HCT116 (cell line): Measurements from ENCODE around the gene HTR3A. TPM values are rescaled to one million over a fixed set of nuclear protein-coding genes. Genes with fewer than 3 reads are reported as not detected.

Experiments used
- ATAC-seq: fragments of 200-7000 bp; cut with Tn5 transposase; 2 replicates; pipeline ENCODE4 v1.9.1; 2020; ENCODE audit warnings: mild to moderate bottlenecking, moderate library complexity
- BruUV-seq: library from RNA; stranded (reverse); fragments of 400-500 nt; replicated peaks from 2 replicates; lab custom pipeline; 2021; lab: Mats Ljungman, UMichigan
- CTCF ChIA-PET: fragments of 300-600 bp; sonication (Branson Sonifier 250); formaldehyde crosslinking; loops from one replicate; lab custom pipeline; 2021; ENCODE audit warnings: antibody characterized with exemption; lab: Charles Lee
- POLR2A ChIA-PET: fragments of 300-600, 350-600 bp; sonication (Branson Sonifier 250); formaldehyde crosslinking; loops from one replicate; lab custom pipeline; 2021; ENCODE audit warnings: antibody characterized with exemption; lab: Charles Lee
- RAD21 ChIA-PET, 2 experiments: fragments of 300-600 bp; sonication (Branson Sonifier 250); formaldehyde crosslinking; loops; one replicate each; lab custom pipeline; 2023; ENCODE audit warnings: low total read pairs in 2 of 2; ENCODE audit not compliant: uncharacterized antibody in 2 of 2, unreplicated experiment in 2 of 2, low non-redundant PET in 1 of 2; lab: Charles Lee
- DNase-seq: peaks from one replicate; pipeline ENCODE4 v3.0.0-alpha.2; 2010; ENCODE audit warnings: low read depth, low spot score
- H2AFZ ChIP-seq: fragments of 200-600 bp; shearing (Covaris generic), sonication (generic); 2 replicates; pipeline ENCODE4 v1.6.1; 2017; ENCODE audit warnings: low read depth, mixed run types, mixed read lengths, antibody characterized with exemption, low read length; ENCODE audit not compliant: poor library complexity, severe bottlenecking
- H3K27ac ChIP-seq: 2 replicates; pipeline ENCODE4 v1.5.1; 2012; ENCODE audit warnings: low read depth, low read length
- H3K27me3 ChIP-seq: fragments of 200-600 bp; sonication (generic); 2 replicates; pipeline ENCODE4 v1.6.1; 2016; ENCODE audit warnings: mixed run types, low read length, mixed read lengths; ENCODE audit not compliant: insufficient read depth
- H3K36me3 ChIP-seq, 2 experiments: fragments of 200-500 bp in 1 of 2; fragments of 200-600 bp in 1 of 2; sonication (Bioruptor generic) in 1 of 2; sonication (generic) in 1 of 2; 2 replicates each; pipeline versions ENCODE4 v1.5.1 to v1.6.1; 2014 to 2016; ENCODE audit warnings: low read length in 2 of 2, inconsistent platforms in 1 of 2, mixed read lengths in 1 of 2, mixed run types in 1 of 2; ENCODE audit not compliant: insufficient read depth in 2 of 2, control insufficient read depth in 1 of 2
- H3K4me1 ChIP-seq, 2 experiments: fragments of 200-600 bp in 1 of 2; sonication (generic) in 1 of 2; 2 replicates each; pipeline versions ENCODE4 v1.5.1 to v1.6.1; 2012 to 2017; ENCODE audit warnings: low read length in 2 of 2, inconsistent platforms in 1 of 2, mild to moderate bottlenecking in 1 of 2, mixed read lengths in 1 of 2, mixed run types in 1 of 2, moderate library complexity in 1 of 2; ENCODE audit not compliant: insufficient read depth in 2 of 2, control insufficient read depth in 1 of 2
- H3K4me2 ChIP-seq: fragments of 200-600 bp; sonication (generic); 2 replicates; pipeline ENCODE4 v1.6.1; 2017; ENCODE audit warnings: mixed run types, low read length, mixed read lengths
- H3K4me3 ChIP-seq, 2 experiments: fragments of 200-600 bp in 1 of 2; sonication (generic) in 1 of 2; replicated peaks in 1 of 2; 2 replicates each; pipeline ENCODE4 v1.5.1; 2011 to 2016; ENCODE audit warnings: low read length in 2 of 2, control low read depth in 1 of 2, low read depth in 1 of 2, mild to moderate bottlenecking in 1 of 2, mixed read lengths in 1 of 2, mixed run types in 1 of 2
- H3K79me2 ChIP-seq: fragments of 200-600 bp; sonication (generic); 2 replicates; pipeline ENCODE4 v1.6.1; 2017; ENCODE audit warnings: mild to moderate bottlenecking, mixed run types, low read length, moderate library complexity, mixed read lengths; ENCODE audit not compliant: insufficient read depth
- H3K9ac ChIP-seq: fragments of 200-600 bp; sonication (generic); 2 replicates; pipeline ENCODE4 v1.6.1; 2016; ENCODE audit warnings: low read length, mixed read lengths
- H3K9me2 ChIP-seq: fragments of 200-600 bp; sonication (generic), shearing (Covaris generic); 2 replicates; pipeline ENCODE4 v1.6.1; 2017; ENCODE audit warnings: mixed run types, mild to moderate bottlenecking, moderate library complexity; ENCODE audit not compliant: insufficient read depth
- H3K9me3 ChIP-seq, 2 experiments: fragments of 200-500 bp in 1 of 2; fragments of 200-600 bp in 1 of 2; sonication (Bioruptor generic) in 1 of 2; sonication (generic) in 1 of 2; 2 replicates each; pipeline ENCODE4 v1.6.1; 2014 to 2017; ENCODE audit warnings: low read length in 2 of 2, mixed read lengths in 2 of 2, inconsistent platforms in 1 of 2, low read depth in 1 of 2, mild to moderate bottlenecking in 1 of 2, mixed run types in 1 of 2, moderate library complexity in 1 of 2; ENCODE audit not compliant: control insufficient read depth in 1 of 2, insufficient read depth in 1 of 2
- H4K20me1 ChIP-seq: fragments of 200-600 bp; sonication (generic), shearing (Covaris generic); 2 replicates; pipeline ENCODE4 v1.6.1; 2017; ENCODE audit warnings: mixed run types, mild to moderate bottlenecking, moderate library complexity; ENCODE audit not compliant: insufficient read depth
- CEBPB ChIP-seq: IDR thresholded peaks from 2 replicates; pipeline ENCODE4 v1.6.1; 2012; ENCODE audit warnings: low read depth
- CTCF ChIP-seq, 3 experiments: fragments of 200-600 bp in 1 of 3; sonication (generic) in 1 of 3; IDR thresholded peaks in 2 of 3; conservative IDR thresholded peaks in 1 of 3; 2 replicates each; pipeline ENCODE4 v1.5.1; 2012 to 2017; ENCODE audit warnings: low read depth in 2 of 3, low read length in 2 of 3, antibody characterized with exemption in 1 of 3, borderline replicate concordance in 1 of 3, control low read depth in 1 of 3, mild to moderate bottlenecking in 1 of 3, mixed read lengths in 1 of 3, mixed run types in 1 of 3, moderate library complexity in 1 of 3; ENCODE audit not compliant: insufficient read depth in 1 of 3
- EZH2 ChIP-seq: fragments of 200-600 bp; sonication (generic); IDR thresholded peaks from 2 replicates; pipeline ENCODE4 v1.6.1; 2017; ENCODE audit warnings: antibody characterized with exemption, mixed run types
- FOSL1 ChIP-seq: IDR thresholded peaks from 2 replicates; pipeline ENCODE4 v1.6.1; 2012; ENCODE audit warnings: low read depth
- JUND ChIP-seq: IDR thresholded peaks from 2 replicates; pipeline ENCODE4 v1.6.1; 2012
- MAX ChIP-seq: IDR thresholded peaks from 2 replicates; pipeline ENCODE4 v1.6.1; 2012
- POLR2AphosphoS5 ChIP-seq: IDR thresholded peaks from 2 replicates; pipeline ENCODE4 v1.6.1; 2011; ENCODE audit warnings: mild to moderate bottlenecking, low read depth, low read length, moderate library complexity
- SP1 ChIP-seq: IDR thresholded peaks from 2 replicates; pipeline ENCODE4 v1.6.1; 2012; ENCODE audit warnings: low read depth
- TCF7L2 ChIP-seq: IDR thresholded peaks from 2 replicates; pipeline ENCODE4 v1.7.0; 2011; ENCODE audit warnings: borderline replicate concordance, inconsistent platforms; ENCODE audit not compliant: insufficient read depth, insufficient read length; ENCODE audit errors: extremely low read depth
- YY1 ChIP-seq: IDR thresholded peaks from 2 replicates; pipeline ENCODE4 v1.6.1; 2011; ENCODE audit warnings: low read length, low read depth, moderate library complexity, mild to moderate bottlenecking; ENCODE audit not compliant: insufficient replicate concordance; ENCODE audit errors: extremely low read depth
- ZFX ChIP-seq: fragments of 450-650 bp; IDR thresholded peaks from 2 replicates; pipeline ENCODE4 v1.6.1; 2017
- intact Hi-C: fragments of 100-400 bp; cut with micrococcal nuclease; formaldehyde crosslinking; loops from 2 replicates; pipeline ENCODE4 v1.10.0; 2022
- total RNA-seq: library from RNA; stranded (reverse); gene quantifications from one replicate; pipeline ENCODE4 v1.2.1, GENCODE V29; 2021; ENCODE audit not compliant: unreplicated experiment

The HTR3A gene
- total RNA-seq, 1 experiment from 2014 or later = 0.12 TPM

DNA sequence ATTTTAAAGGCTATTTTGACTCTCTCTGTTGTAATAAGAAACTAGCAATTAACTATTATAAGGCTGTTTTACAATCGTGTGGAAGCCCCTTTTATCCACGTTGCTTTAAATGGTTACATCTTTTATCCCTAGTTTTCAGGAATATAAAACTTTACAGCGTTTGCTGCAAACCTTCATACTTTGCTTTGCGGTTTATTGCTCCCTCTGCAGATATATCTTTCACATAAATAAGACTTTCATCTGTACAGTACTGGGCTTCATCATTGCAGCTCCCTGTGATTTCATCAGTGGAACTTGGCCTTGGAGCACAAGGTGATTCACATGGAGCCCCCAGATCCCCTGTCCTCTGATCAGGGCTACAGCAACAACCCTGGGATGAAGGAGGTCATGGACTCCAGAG lies 25.6 kb downstream of the HTR3A start (continued):
- TF ChIP-seq FOSL1 (no peak), MAX (no peak), SP1 (no peak), JUND (no peak)

DNA sequence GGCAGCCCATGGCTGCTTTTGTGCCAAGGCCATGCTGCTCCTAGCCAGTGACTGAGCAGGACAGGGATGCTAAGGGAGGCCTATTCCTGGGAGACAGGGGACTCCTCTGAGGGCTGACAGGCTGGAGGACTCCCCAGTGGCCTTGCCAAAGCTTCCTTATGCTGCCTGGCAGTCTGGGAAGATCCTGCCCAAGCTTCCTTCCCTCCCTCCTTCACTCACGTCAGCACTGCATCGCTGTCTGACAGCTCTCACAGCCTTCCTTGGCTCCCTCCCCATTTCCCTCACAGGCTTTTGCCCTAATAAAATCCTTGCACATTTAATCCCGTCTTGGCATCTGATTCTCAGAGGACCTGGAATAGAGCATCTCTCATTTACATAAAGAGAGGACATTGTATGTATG lies 26.5 kb downstream of the HTR3A start:
- Histone ChIP-seq H4K20me1 (no peaks in the 10 kb centered on the region), H3K27ac (no peak overlapping the region), H3K36me3 (no peaks in the 10 kb centered on the region), H3K9me3 (no peaks in the 10 kb centered on the region), H3K9ac (no peak overlapping the region), H3K27me3 (peaks cover 41% of the 10 kb centered on the region), H3K4me3 (no peak overlapping the region), H2AFZ (no peak overlapping the region), H3K4me1 (no peaks in the 10 kb centered on the region), H3K9me2 (no peaks in the 10 kb centered on the region), H3K79me2 (no peaks in the 10 kb centered on the region), H3K4me2 (no peak overlapping the region)
- DNase-seq = no peak
- ChIA-PET CTCF (no interaction called here), RAD21 (no interaction called here), POLR2A (no interaction called here)
- intact Hi-C loops = no loop called here
- BruUV-seq = no TSS peak
- ATAC-seq = no peak
- no peak for TF ChIP-seq YY1
- TF ChIP-seq ZFX = no peak
- no peak for TF ChIP-seq CEBPB
- no peak for TF ChIP-seq CTCF (IDR thresholded peaks at IDR 0.05 in 2 of 3, conservative IDR thresholded peaks at IDR 0.05 in 1 of 3; ENCODE audit: borderline replicate concordance in 1 of 3, insufficient read depth in 1 of 3, low read depth in 2 of 3, low read length in 2 of 3)
- TF ChIP-seq TCF7L2 = no peak
- TF ChIP-seq EZH2 = no peak
- no peak for TF ChIP-seq POLR2AphosphoS5
